IMR-90 (cell line): ENCODE results near the gene WDR3.

ENCODE experiments used
- CEBPB ChIP-seq: IDR thresholded peaks from 2 replicates; pipeline ENCODE4 v1.6.1; 2012; ENCODE audit warnings: low read depth, low read length, improper control_type of control experiment
- CHD1 ChIP-seq: IDR thresholded peaks from 2 replicates; pipeline ENCODE4 v1.6.1; 2012; ENCODE audit warnings: low read depth, low read length, improper control_type of control experiment
- CTCF ChIP-seq: conservative IDR thresholded peaks from 2 replicates; pipeline ENCODE4 v1.5.1; 2012; ENCODE audit warnings: mild to moderate bottlenecking, low read depth, low read length, improper control_type of control experiment
- FOS ChIP-seq: fragments of 150-350 bp; IDR thresholded peaks from 2 replicates; pipeline ENCODE4 v1.6.1; 2016; ENCODE audit warnings: low read depth, low read length
- MAFK ChIP-seq: IDR thresholded peaks from 2 replicates; pipeline ENCODE4 v1.6.1; 2012; ENCODE audit warnings: low read depth, low read length, improper control_type of control experiment
- MXI1 ChIP-seq: IDR thresholded peaks from 2 replicates; pipeline ENCODE4 v1.6.1; 2012; ENCODE audit warnings: low read depth, mild to moderate bottlenecking, low read length, moderate library complexity, borderline replicate concordance
- POLR2A ChIP-seq: IDR thresholded peaks from 2 replicates; pipeline ENCODE4 v1.6.1; 2012; ENCODE audit warnings: mild to moderate bottlenecking, low read depth, low read length
- RAD21 ChIP-seq: IDR thresholded peaks from 2 replicates; pipeline ENCODE4 v1.6.1; 2012; ENCODE audit warnings: low read length, improper control_type of control experiment
- RFX5 ChIP-seq: IDR thresholded peaks from 2 replicates; pipeline ENCODE4 v1.8.0; 2012; ENCODE audit warnings: low read depth, mild to moderate bottlenecking, low read length, moderate library complexity
- SMC3 ChIP-seq: fragments of 150-350 bp; IDR thresholded peaks from 2 replicates; pipeline ENCODE4 v1.6.1; 2016; ENCODE audit warnings: low read depth, mild to moderate bottlenecking, antibody characterized with exemption, low read length, moderate library complexity
- TF ChIP-seq, protein P1 (sequence below): fragments of 150-350 bp; IDR thresholded peaks from 2 replicates; pipeline ENCODE4 v1.6.1; 2017; ENCODE audit warnings: mild to moderate bottlenecking, antibody characterized with exemption, low read length, low read depth

GRCh38 chr1:117971777-117972176 is 42.2 kb downstream of the WDR3 start:
- TF ChIP-seq RFX5 (no peak), CTCF (no peak), CHD1 (no peak), POLR2A (no peak), CEBPB (no peak), MAFK (no peak), MXI1 (no peak), RAD21 (no peak), SMC3 (no peak), FOS (no peak)
- TF ChIP-seq, protein P1, sequence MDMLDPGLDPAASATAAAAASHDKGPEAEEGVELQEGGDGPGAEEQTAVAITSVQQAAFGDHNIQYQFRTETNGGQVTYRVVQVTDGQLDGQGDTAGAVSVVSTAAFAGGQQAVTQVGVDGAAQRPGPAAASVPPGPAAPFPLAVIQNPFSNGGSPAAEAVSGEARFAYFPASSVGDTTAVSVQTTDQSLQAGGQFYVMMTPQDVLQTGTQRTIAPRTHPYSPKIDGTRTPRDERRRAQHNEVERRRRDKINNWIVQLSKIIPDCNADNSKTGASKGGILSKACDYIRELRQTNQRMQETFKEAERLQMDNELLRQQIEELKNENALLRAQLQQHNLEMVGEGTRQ: no peak
